ENCODE results near the gene PFDN1.

The PFDN1 gene

GRCh38 chr5:140328036-140328764 is 25.3 kb upstream of the PFDN1 start:
- no peak for DNase-seq

DNA sequence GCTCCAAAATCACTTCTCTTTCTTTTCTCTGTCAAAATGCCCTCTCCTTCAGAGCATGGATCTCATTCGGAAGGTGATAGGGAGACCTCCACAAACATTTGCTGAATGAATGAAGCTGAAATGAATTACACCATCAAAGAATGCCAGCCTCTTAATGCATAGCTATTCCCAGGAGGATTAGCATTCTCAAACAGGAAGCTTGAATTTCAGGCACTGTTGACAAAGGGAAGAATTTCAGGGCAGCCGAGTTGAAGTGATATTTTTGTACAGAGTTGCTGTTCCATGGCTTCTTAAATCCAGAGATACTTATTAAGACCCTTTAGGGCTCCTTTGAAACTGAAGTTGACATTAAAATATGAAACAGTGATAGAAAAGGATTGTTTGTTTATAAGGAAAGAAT is 24.7 kb upstream of the PFDN1 start:
- DNase-seq = no peak

GRCh38 chr5:140325486-140325885 is 22.6 kb upstream of the PFDN1 start:
- no peak for DNase-seq

GRCh38 chr5:140324617-140325241 is 21.8 kb upstream of the PFDN1 start:
- DNase-seq = no peak

DNA sequence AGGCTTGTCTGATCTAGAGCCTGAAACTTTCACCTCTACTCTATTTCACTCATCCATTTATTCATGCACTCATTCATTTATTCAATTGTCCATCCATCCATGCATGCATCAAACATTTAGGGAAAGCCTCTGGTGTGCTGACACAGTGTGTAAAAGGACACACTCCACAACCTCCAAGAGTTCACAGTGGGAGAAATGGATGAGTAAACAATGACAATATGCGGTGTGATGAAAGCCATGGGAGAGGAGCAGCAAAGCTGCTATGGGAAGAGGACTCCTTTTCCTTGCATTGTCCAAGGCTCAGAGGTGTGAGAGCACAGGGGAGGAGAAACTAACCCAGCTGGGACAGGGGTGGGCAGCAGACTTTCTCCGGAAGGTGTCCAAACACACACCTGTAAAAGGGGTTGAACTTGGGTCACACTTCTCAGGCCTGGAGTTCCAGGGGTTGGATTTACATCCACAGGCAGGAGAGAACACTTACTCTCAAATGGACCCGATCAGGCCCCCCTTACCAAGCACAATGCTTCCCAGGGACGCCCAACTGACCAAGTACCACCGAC is 21.2 kb upstream of the PFDN1 start:
- no peak for DNase-seq

GRCh38 chr5:140322751-140323731 is 20.1 kb upstream of the PFDN1 start:
- DNase-seq = no peak

GRCh38 chr5:140321796-140322195 is 18.9 kb upstream of the PFDN1 start:
- DNase-seq = peak; percentile 21 to 25

GRCh38 chr5:140319833-140320232 is 16.9 kb upstream of the PFDN1 start:
- peak; percentile 39 to 58 for DNase-seq

- DNase-seq = no peak
Observed at GRCh38 chr5:140318792-140319191, 15.9 kb upstream of the PFDN1 start.

- no peak for DNase-seq
Observed at GRCh38 chr5:140317859-140318258, 15.0 kb upstream of the PFDN1 start.

DNA sequence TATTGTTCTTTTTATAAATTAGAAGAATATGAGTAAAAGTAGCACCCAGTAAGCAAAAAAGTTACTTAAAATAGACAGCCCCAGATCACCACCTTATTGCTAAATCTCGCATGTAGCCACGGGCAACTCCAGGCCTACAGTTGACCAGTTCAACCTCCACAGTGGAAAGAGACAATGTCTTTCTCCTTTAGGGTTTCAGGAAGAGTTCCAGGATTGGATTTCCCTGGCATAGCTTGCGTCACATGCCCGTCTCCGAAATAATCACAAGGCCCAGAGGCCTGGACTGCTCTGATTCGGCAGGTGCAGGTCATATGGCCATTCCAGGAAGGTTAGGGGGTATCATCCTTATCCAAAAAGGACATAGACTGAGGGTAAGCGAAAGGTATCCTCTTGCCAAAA is 9.9 kb upstream of the PFDN1 start:
- no peak for DNase-seq

- peak; percentile 71 to 76 for DNase-seq
Observed at GRCh38 chr5:140312067-140312790, 9.3 kb upstream of the PFDN1 start.

- DNase-seq = no peak
Observed at GRCh38 chr5:140311011-140311467, 8.1 kb upstream of the PFDN1 start.

DNA sequence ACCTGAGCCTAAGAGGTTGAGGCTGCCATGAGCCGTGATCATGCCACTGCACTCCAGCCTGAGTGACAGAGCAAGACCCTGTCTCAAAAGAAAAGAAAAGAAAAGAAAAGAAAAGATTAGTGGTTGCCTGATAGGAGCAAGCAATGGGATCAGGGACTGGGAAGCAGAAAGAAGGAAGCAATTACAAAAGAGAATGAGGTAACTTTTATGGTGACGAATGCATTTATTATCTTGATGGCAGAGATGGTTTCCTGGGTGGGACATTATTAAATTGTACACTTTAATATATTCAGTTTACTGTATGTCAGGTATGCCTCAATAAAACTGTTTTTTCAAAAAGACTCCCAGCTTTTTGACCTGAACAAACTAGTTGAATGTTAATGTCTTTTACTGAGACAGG is 7.5 kb upstream of the PFDN1 start:
- DNase-seq = no peak

DNA sequence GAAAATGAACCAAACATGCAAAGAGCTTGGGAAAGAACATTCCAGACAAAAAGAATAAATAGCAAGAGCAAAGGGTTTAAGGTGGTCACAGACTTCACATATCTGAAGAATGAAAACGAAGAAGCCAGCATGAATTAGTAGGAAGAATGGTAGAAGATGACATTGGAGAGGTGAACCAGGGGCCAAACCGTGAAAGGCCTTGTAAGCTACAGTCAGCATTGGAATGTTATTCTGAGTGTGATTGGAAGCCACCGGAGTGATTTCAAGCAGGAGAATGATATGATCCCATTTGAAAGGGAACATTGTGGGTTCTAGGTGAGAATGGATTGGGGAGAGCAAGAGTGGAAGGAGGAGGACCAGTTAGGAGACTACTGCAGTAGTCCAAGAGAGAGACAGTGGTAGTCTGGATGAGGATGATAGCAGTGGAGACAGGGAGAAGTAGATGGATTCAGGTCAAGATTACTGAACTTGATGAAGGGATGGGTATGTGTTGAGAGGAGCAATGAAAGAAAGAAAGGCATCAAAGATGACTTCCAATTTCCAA is 6.9 kb upstream of the PFDN1 start:
- no peak for DNase-seq

DNA sequence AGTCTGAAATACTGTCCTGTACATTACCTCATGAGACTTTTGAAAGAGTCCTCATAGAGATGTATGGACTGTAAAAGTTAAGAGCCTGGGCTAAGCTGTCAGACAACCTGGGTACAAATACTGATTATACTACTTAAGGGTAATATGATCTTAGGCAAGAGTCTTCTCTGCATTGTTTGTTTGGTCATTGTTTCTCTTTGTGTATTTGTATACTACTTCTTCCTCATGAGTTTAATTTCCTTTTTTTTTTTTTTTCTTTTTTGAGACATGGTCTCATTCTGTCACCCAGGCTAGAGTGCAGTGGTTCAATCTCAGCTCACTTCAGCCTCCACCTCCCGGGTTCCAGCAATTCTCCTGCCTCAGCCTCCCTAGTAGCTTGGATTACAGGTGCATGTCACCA is 2.6 kb upstream of the PFDN1 start:
- DNase-seq = no peak

- no peak for DNase-seq
Observed at GRCh38 chr5:140303966-140304365, 1.1 kb upstream of the PFDN1 start.

DNA sequence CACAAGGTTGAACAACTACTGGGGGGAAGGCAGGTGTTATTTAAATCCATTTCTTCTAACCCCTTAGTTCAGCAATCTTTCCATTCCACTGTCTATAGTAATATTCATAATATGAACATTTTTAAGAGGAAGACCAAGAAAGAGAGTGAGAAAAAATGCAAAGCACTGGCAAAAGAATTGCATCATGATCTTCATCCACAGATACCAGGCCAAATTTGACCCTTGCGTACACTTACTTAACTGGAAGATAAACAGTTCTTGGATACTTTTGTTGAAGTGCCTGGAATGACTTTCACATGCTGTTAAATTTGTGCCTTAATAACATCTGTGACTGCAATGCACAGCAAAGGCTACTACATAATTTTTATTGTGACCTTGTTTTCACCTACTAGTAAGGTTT is 1.8 kb downstream of the PFDN1 start:
- DNase-seq = no peak

- DNase-seq = no peak
Observed at GRCh38 chr5:140299056-140299455, 3.8 kb downstream of the PFDN1 start.

- DNase-seq = no peak
Observed at GRCh38 chr5:140298183-140298601, 4.7 kb downstream of the PFDN1 start.

GRCh38 chr5:140297283-140297682 is 5.6 kb downstream of the PFDN1 start:
- no peak for DNase-seq

DNA sequence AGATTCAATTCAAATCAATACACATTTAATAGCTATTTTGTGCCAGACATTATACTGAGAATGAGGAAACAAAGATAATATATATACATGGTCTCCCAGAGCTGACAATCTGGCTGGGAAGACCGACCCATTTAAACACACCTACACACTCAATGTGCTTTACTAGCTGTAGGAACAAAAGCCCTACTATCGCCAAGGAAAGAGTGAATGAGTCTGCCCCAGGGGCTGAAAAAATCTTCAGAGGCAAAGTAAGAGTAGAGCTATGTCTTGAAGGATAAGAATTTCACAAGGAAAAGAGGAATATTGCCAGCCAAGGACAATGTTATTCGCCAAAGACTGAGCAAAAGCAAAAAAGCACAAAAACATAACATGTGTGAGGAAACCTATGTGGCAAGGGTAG is 6.6 kb downstream of the PFDN1 start:
- DNase-seq = no peak

Measured in Kasumi-1 (cell line).